ENCODE results near the gene EEF1AKMT3. TPM values are rescaled to one million over a fixed set of nuclear protein-coding genes. Genes with fewer than 3 reads are reported as not detected.

The EEF1AKMT3 gene
- total RNA-seq: 3.8 and 8.1 TPM in 2 replicates

DNA sequence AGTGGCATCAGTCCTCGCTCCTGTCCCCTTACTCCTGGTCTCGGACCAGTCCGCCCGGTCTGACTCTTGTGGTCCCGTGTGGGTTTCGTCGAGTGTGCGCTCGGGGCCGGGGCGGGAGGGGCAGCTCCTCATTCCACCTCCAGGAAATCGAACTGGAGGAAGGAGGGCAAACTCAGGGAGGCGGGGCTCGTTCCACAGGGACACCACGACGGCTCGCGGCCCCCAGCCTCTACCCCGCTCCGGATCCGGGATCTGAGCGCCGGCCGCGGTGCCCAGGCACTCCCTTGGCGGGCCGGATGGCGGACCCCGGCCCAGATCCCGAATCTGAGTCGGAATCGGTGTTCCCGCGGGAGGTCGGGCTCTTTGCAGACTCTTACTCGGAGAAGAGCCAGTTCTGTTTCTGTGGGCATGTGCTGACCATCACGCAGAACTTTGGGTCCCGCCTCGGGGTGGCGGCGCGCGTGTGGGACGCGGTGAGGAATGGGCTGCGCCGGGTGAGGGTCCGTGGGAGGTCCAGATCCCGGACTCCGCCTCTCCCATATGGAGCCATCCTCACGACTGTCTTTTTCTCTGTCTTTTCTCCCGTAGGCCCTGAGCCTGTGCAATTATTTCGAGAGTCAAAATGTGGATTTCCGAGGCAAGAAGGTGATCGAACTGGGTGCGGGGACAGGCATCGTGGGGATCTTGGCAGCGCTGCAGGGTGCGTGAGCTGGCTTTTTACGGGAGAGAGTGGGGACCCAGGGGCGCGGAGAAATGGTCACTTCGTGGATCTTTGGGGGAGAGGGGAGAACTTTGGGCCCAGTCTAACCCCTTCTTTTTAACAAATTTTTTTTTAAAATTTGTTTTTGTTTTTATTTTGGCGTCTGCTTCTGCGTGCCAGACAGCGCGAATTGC, at the start of gene EEF1AKMT3:
Gene EEF1AKMT3 (plus strand): TSS at position 186 of the 894 bp plus-strand sequence. CDS start 111 bp downstream, at position 297.

DNA sequence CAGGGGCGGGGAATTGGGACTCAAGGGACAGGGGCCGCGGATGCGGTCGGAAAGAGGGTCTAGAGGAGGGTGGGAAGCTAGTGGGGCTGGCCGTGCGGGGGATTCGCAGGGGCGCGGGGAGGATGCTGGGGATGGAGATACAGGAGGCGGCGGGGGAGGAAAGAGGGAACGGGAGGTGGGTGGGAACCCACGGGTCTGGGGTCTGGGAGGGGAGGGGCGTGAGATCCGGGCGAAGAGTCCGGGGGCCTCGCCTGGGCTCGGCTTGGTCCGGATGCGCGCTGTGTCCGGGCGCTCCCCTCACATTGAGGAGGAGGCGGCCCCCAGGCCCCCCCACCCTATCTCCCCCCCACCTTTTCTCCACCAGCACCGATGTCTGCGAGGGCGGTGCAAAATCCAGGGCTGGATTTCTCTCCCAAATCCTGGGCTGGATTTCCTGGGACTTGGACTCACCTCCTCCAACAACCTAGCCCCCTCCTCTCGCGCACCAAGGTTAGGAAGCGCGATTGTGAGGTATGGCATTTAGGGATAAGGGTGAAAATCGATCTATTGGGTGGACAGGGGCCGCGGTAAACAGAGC, 33.7 kb upstream of the EEF1AKMT3 start, which contains the start of gene AGAP2:
Gene AGAP2 (minus strand): TSS at position 82 of the 577 bp plus-strand sequence. CDS start 496 bp downstream, outside the sequence.

DNA sequence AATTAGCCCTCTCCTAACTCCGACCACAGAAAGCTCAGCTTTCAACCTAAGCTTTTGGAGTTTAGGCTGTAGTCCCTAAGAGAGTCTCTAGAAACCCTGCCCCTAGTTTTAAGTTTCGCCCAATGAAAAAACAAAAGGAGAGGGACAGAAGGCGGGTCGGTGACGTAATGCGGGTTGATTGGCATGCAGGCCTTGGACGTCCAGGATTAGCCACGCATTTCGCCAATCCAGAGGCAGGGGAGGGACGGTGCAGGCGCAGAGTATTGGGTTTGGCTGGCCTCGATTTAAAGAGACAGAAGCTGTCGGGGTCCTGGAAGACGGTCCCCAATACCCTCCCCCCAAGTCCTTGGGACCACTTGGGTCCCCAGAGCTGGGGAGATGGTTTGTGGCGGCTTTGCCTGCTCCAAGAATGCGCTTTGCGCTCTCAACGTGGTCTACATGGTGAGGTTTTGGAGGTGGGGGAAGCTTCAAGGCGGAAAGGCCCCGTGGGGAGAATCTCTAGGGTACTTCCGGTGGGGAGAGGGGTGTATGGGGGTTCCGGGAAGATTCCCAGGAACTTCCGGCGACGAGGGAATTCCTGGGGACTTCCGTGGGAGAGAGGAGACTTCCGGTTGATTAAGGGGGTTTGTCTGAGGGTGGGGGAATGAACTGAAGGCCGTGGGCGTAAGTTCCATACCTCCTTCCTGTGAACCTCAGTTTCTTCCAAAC, 27.5 kb upstream of the EEF1AKMT3 start, which contains the start of gene TSPAN31:
Gene TSPAN31 (plus strand): TSS at position 263 of the 708 bp plus-strand sequence. CDS start 116 bp downstream, at position 379.

DNA sequence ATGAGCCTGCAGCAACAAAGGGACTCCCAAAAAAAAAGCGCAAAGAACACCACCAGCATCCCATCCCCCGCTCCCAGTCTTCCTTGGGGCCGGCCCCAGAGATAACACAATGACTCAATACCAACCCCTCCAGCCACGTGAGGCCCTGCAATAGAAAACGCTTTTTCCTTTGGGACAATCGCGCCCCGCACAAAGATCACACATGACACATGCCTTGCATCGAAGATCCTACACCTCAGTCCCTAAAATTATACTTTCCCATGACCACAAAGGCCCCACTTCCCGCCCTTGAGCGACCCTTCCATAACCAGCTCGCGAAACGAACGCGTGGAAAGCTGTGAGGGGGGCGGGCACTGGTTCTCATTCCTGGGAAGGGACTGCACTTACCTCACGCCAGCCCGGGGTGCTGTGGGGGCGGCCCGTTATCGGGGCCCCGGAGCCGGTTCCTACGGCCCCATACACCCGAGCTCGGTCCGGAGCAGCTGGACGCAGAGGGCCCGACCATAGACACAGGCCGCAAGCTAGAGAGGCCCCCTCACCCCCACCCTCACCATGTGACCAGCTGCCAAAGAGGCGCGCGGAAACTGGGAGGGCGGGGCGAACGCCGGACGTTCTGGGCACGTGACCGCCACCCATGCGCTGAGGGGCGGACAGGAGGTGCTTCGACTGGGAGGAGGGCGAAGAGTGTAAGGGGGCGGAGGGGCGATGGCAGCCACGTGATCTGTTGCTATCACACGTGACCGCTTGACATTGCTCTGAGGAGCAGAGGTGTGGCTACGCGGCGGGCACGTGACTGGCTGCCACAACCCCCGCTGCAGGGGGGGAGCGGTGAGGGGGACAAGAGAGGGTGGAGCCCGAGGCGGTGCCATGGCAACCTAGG, 20.4 kb upstream of the EEF1AKMT3 start, which contains the start of gene CDK4:
Gene CDK4 (minus strand): TSS at position 523 of the 880 bp plus-strand sequence. CDS start 593 bp downstream, outside the sequence.

DNA sequence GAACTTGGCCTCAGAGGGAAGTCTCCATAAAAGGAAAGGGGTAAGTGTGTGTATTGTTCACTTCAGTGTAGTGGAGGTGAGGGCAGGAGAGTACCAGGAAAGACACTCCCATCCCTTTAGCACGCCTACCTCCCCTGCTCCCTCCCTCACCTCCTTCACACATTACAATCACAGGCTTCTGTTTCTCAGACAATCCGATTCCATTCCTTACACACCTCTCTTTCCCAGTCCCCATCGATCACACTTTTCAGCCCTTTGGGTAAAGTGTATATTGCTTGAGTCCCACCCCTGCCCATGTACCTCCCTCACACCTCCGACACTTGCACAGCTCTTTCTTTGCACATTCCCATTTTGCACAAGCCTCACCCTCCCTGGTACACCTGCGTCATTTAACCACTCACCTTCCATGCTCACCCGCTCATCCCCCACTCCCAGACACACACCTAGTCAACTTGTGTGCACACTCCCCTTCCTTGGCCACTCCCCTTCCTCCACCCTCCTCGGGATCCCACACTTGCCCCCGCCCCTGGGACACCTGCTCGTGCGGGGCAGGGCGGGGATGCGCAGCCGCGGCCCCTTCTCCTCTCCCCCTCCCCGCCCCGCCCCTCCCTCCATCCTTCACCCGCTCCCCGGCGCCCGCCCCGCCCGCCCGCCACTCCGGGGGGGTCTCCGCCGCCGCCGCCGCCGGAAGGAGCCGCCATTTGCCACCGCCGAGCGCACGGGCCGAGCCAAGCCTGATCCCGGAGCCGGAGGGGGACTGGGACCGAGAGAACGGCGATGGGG, 17.8 kb upstream of the EEF1AKMT3 start, which contains the start of gene MARCHF9:
Gene MARCHF9 (plus strand): TSS at position 693 of the 783 bp plus-strand sequence. CDS start 426 bp downstream, outside the sequence.

DNA sequence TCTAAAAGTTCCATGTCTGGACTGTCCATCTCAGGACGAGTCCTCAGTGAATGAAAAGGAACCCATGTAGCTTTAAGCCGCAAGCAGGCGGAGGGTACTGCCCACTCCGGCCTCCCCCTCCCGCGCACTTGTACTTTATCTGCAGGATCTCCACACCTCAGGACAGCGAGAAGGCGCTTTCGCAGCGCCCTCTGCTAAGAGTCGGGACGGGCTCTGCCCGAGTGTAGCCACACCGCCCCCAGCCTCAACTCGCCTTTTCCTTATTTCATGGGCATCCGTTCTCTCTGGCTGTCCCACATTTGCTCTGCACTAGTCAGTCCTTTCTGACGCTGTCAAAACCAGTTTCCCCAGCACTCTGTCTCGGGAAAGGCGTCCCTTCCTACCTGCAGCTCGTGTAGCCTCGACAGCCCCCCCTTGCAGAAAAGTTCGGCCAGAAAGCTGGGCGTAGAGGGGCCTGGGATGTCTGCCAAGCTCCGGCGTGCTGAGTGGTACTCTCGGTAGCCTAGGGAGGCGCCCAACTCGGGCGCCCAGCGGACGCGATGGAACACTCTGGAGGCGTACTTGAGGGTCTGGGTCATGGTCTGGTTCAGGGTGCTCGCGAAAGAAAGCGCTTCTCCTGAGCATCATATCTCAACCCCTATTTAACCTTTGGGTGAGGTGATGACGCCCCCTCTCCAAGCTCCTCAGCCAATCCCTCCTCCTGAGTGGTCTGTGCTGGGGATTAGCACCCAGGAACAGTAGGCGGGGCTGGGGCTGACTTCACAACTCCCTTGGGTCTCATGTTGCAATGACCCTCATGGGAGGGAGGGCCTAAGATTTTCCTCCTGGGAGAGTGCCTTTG, 5.7 kb upstream of the EEF1AKMT3 start, which contains the start of gene CYP27B1:
Gene CYP27B1 (minus strand): TSS at position 615 of the 841 bp plus-strand sequence. CDS start 37 bp downstream, at position 578.

DNA sequence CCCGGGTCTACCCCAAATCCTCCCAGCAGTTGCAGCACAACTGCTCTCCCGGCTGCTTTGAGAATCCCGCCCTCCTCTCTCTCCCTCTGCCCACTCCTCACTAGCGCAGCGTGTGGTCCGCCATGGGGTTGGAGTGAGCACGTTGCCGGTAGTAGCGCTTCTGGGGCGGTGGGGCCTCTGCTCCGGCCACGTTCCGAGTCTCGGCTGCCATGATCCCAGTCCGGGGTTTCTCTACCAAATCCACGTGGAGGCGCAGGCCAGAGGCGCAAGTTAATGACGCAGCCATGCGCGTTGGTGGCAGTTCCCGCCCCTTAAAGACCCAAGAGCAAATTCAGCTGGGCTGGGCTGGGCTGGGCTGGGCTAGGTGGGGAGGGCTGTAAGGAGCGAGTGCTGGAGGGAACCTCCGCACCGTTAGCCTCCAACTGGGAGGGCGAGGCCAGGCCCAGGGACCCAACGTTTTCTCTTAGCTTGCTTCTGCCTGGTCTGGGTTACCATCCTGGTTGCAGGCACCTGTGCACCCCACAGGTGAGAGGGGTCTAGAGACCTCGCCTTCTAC, 463 bp upstream of the EEF1AKMT3 start, which contains the start of gene METTL1:
Gene METTL1 (minus strand): TSS at position 233 of the 556 bp plus-strand sequence. CDS start 22 bp downstream, at position 211.

DNA sequence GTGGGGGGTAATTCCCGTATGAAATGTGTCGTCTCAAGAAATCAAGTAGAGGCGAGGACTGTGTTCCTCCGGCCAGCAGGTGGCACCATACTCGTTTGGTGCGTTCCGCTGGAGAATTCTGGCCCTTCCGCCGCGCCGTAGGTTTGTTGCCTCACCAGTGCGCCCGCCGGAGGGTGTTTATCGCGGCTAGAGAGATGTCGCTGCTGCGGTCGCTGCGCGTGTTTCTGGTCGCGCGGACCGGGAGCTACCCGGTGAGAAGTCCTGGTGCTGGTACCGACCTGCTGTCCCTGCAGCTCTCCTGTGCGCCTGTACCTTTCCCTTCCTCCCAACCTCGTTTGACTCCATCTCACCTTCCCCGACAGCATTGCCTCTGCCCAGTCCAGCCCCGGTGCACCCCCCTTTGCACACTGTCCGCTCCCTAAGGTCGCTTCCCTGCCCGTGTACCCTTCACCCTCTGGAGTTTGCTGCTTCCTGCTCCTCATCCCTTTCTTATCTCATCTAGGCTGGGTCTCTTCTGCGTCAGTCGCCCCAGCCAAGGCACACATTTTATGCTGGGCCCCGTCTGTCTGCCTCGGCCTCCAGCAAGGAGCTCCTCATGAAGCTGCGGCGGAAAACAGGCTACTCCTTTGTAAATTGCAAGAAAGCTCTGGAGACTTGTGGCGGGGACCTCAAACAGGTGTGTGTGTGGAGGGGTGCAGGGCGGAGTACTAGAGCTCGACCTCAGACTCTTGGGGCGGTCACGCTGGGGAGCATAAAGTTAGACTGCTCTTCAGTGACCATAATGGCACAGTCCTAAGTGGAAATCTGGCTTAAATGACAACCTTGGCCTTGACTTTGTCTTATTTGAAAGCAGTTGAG, 10.4 kb downstream of the EEF1AKMT3 start, which contains the start of gene TSFM:
Gene TSFM (plus strand): TSS at position 180 of the 858 bp plus-strand sequence. CDS start 15 bp downstream, at position 195.

Other genes with a start within 250 kb of the EEF1AKMT3 start
- gene MBD6, start 249.8 kb upstream of the EEF1AKMT3 start, total RNA-seq: 4.9 and 8.1 TPM in 2 replicates
- 80.7 and 106 TPM in 2 replicates for gene DCTN2, start 225.4 kb upstream of the EEF1AKMT3 start, total RNA-seq
- gene KIF5A, start 222.6 kb upstream of the EEF1AKMT3 start, total RNA-seq: 0.44 and 0.50 TPM in 2 replicates
- 13.6 and 16.5 TPM in 2 replicates for gene PIP4K2C, start 181.4 kb upstream of the EEF1AKMT3 start, total RNA-seq
- 15.6 and 23.1 TPM in 2 replicates for gene DTX3, start 167.8 kb upstream of the EEF1AKMT3 start, total RNA-seq
- gene ARHGEF25, start 161.2 kb upstream of the EEF1AKMT3 start, total RNA-seq: 17.9 and 27.1 TPM in 2 replicates
- 3.4 and 4.0 TPM in 2 replicates for gene B4GALNT1, start 139.4 kb upstream of the EEF1AKMT3 start, total RNA-seq
- gene OS9, start 78.5 kb upstream of the EEF1AKMT3 start, total RNA-seq: 276 and 299 TPM in 2 replicates
- gene AGAP2, start 33.9 kb upstream of the EEF1AKMT3 start, total RNA-seq: 0.33 and 0.87 TPM in 2 replicates
- 56.9 and 94.5 TPM in 2 replicates for gene TSPAN31, start 27.6 kb upstream of the EEF1AKMT3 start, total RNA-seq
- 177 and 190 TPM in 2 replicates for gene CDK4, start 20.3 kb upstream of the EEF1AKMT3 start, total RNA-seq
- gene MARCHF9, start 17.5 kb upstream of the EEF1AKMT3 start, total RNA-seq: 3.0 and 3.9 TPM in 2 replicates
- under 0.01 and 0.55 TPM in 2 replicates for gene CYP27B1, start 5.5 kb upstream of the EEF1AKMT3 start, total RNA-seq
- gene METTL1, start 509 bp upstream of the EEF1AKMT3 start, total RNA-seq: 5.2 and 7.4 TPM in 2 replicates
- 17.6 and 21.1 TPM in 2 replicates for gene TSFM, start 10.2 kb downstream of the EEF1AKMT3 start, total RNA-seq
- 0.89 and 2.2 TPM in 2 replicates for gene AVIL, start 46.1 kb downstream of the EEF1AKMT3 start, total RNA-seq
- 56.1 and 70.4 TPM in 2 replicates for gene CTDSP2, start 74.1 kb downstream of the EEF1AKMT3 start, total RNA-seq
- gene ATP23, start 169.0 kb downstream of the EEF1AKMT3 start, total RNA-seq: 16.4 and 16.5 TPM in 2 replicates

All from uterine smooth muscle cell (primary cell).